HepG2 (cell line): ENCODE data around the gene USP20. TPM values are rescaled to one million over a fixed set of nuclear protein-coding genes. Genes with fewer than 3 reads are reported as not detected.
A peak's percentile ranks its signal among the peaks of the same experiment; 100 is the strongest.

Experiments
- ATAC-seq: fragments of 200-7000 bp; cut with Tn5 transposase; 3 replicates; pipeline ENCODE4 v1.9.1; 2020; ENCODE audit warnings: mild to moderate bottlenecking, moderate library complexity
- BruUV-seq: library from RNA; stranded (reverse); fragments of 400-500 nt; replicated peaks from 2 replicates; lab custom pipeline; 2021; lab: Mats Ljungman, UMichigan
- CTCF ChIA-PET: fragments of 300-600 bp; formaldehyde crosslinking; extraction: SDS; loops from one replicate; lab custom pipeline; 2021; ENCODE audit warnings: low total read pairs, inconsistent platforms, low intra/inter-chr PET ratio; lab: Yijun Ruan, JAX
- POLR2A ChIA-PET: fragments of 350-600 bp; sonication (Branson Sonifier 250); formaldehyde crosslinking; loops from one replicate; lab custom pipeline; 2020; ENCODE audit warnings: antibody characterized with exemption, inconsistent platforms; lab: Yijun Ruan, JAX
- DNase-seq: peaks from one replicate; pipeline ENCODE4 v3.0.0-alpha.2; 2015; ENCODE audit warnings: low spot score
- FAIRE-seq: peaks from 3 replicates; lab custom pipeline; 2011; peaks lifted over from hg19 to GRCh38; lab: Jason Lieb, UNC
- H2AFZ ChIP-seq: one replicate; pipeline ENCODE4 v1.6.1; 2011; ENCODE audit warnings: low read length, inconsistent platforms
- H3K27ac ChIP-seq: fragments of 300-600 bp; 3 replicates; pipeline ENCODE4 v1.8.0; 2011; ENCODE audit warnings: mixed run types, mild to moderate bottlenecking, mixed read lengths, low read length, inconsistent platforms; ENCODE audit not compliant: insufficient read depth; ENCODE audit errors: extremely low read length
- H3K27me3 ChIP-seq, 2 experiments: fragments of 200-600 bp in 1 of 2; 2 replicates in 1 of 2; 3 replicates in 1 of 2; pipeline versions ENCODE4 v1.6.0 to v1.8.0; 2011; ENCODE audit warnings: low read length in 2 of 2, mild to moderate bottlenecking in 2 of 2, moderate library complexity in 2 of 2, inconsistent platforms in 1 of 2; ENCODE audit not compliant: insufficient read depth in 2 of 2, control insufficient read depth in 1 of 2
- H3K36me3 ChIP-seq, 2 experiments: fragments of 200-600 bp in 1 of 2; replicated peaks in 1 of 2; 2 replicates in 1 of 2; 3 replicates in 1 of 2; pipeline versions ENCODE4 v1.5.1 to v1.8.0; 2011; ENCODE audit warnings: low read length in 2 of 2, inconsistent platforms in 1 of 2; ENCODE audit not compliant: insufficient read depth in 2 of 2, control insufficient read depth in 1 of 2
- H3K4me1 ChIP-seq: 2 replicates; pipeline ENCODE4 v1.5.1; 2012; ENCODE audit warnings: low read length, inconsistent platforms; ENCODE audit not compliant: insufficient read depth
- H3K4me2 ChIP-seq: 2 replicates; pipeline ENCODE4 v1.6.0; 2011; ENCODE audit warnings: low read depth, low read length, inconsistent platforms
- H3K4me3 ChIP-seq, 3 experiments: fragments of 200-600 bp in 1 of 3; sonication (generic), shearing (Covaris generic) in 1 of 3; replicated peaks in 1 of 3; 2 replicates each; pipeline ENCODE4 v1.5.1; 2011 to 2016; ENCODE audit warnings: low read length in 3 of 3, inconsistent platforms in 2 of 3, low read depth in 2 of 3, mild to moderate bottlenecking in 2 of 3, control low read depth in 1 of 3, mixed read lengths in 1 of 3; ENCODE audit not compliant: insufficient read depth in 1 of 3
- H3K79me2 ChIP-seq: one replicate; pipeline ENCODE4 v1.6.1; 2011; ENCODE audit warnings: low read length, inconsistent platforms; ENCODE audit not compliant: insufficient read depth
- H3K9ac ChIP-seq: 2 replicates; pipeline ENCODE4 v1.6.0; 2011; ENCODE audit warnings: mild to moderate bottlenecking, low read depth, low read length, inconsistent platforms; ENCODE audit not compliant: insufficient read depth
- H3K9me3 ChIP-seq: 2 replicates; pipeline ENCODE4 v1.5.1; 2012; ENCODE audit warnings: mild to moderate bottlenecking, low read length
- H4K20me1 ChIP-seq: 2 replicates; pipeline ENCODE4 v1.6.0; 2011; ENCODE audit warnings: inconsistent platforms, mild to moderate bottlenecking, low read length, moderate library complexity; ENCODE audit not compliant: insufficient read depth
- BORCS8-MEF2B ChIP-seq: sonication (generic); formaldehyde crosslinking; IDR thresholded peaks from 2 replicates; pipeline ENCODE4 v1.8.0; 2022; ENCODE audit warnings: mild to moderate bottlenecking, missing genetic modification reagents
- HMGA1 ChIP-seq: sonication (generic); formaldehyde crosslinking; conservative IDR thresholded peaks from 2 replicates; pipeline ENCODE4 v1.4.0; 2020; ENCODE audit warnings: missing genetic modification reagents
- ISL2 ChIP-seq: sonication (generic); formaldehyde crosslinking; IDR thresholded peaks from 2 replicates; pipeline ENCODE4 v1.5.0; 2020; ENCODE audit warnings: missing genetic modification reagents
- ZFP36L1 ChIP-seq: sonication (generic); formaldehyde crosslinking; IDR thresholded peaks from 2 replicates; pipeline ENCODE4 v1.8.0; 2022; ENCODE audit warnings: mild to moderate bottlenecking, missing genetic modification reagents, moderate library complexity
- ZNF12 ChIP-seq: sonication (generic); formaldehyde crosslinking; IDR thresholded peaks from 2 replicates; pipeline ENCODE4 v1.5.0; 2020; ENCODE audit warnings: missing genetic modification reagents
- ZNF7 ChIP-seq: IDR thresholded peaks from 2 replicates; pipeline ENCODE4 v1.6.1; 2016; ENCODE audit warnings: missing biosample characterization, missing genetic modification reagents
- WGBS: methylation state at CpG from one replicate; pipeline ENCODE4 v1.1.6; 2017; ENCODE audit warnings: low lambda C conversion rate; 5-methylcytosine and 5-hydroxymethylcytosine counted together
- in situ Hi-C: cut with HindIII; loops from 2 replicates; pipeline ENCODE4 v1.10.0; 2017; ENCODE audit warnings: low pct_unique_long_range_greater_than_20kb; ENCODE audit not compliant: extremely low pct_ligation_motif_present
- intact Hi-C: fragments of 100-400 bp; cut with micrococcal nuclease; formaldehyde crosslinking; loops from one replicate; pipeline ENCODE4 v1.10.0; 2022; ENCODE audit not compliant: unreplicated experiment
- polyA plus RNA-seq, 8 experiments: library from polyadenylated mRNA; depleted of rRNA in 3 of 8; stranded (reverse) in 7 of 8; unstranded in 1 of 8; fragments of >200 nt; fragmentation: Illumina TruSeq in 4 of 8; extraction: Trizol in 4 of 8; gene quantifications; 2 replicates each; pipeline versions ENCODE4 v1.2.1 to v1.2.3, GENCODE V29; 2011 to 2016; ENCODE audit warnings: low read depth in 4 of 8, missing spikeins in 1 of 8, mixed read lengths in 1 of 8; ENCODE audit not compliant: insufficient read depth in 1 of 8
- total RNA-seq, 5 experiments: library from RNA; depleted of rRNA; stranded (reverse); fragments of >200 nt; fragmentation: Illumina TruSeq; extraction: Trizol; gene quantifications; 2 replicates each; pipeline ENCODE4 v1.2.3, GENCODE V29; 2016; ENCODE audit warnings: low read depth in 1 of 5
- TF ChIP-seq, protein P1 (sequence below): sonication (generic); formaldehyde crosslinking; IDR thresholded peaks from one replicate; pipeline ENCODE4 v1.5.1; 2020; ENCODE audit warnings: mild to moderate bottlenecking, missing genetic modification reagents; ENCODE audit errors: not compliant biosample characterization

Gene USP20
- total and polyA plus RNA-seq, 2 of the 13 experiments (the other 11 are each of a cell fraction or from before 2014, with no cell fraction given): 4.4 to 5.9 TPM

DNA sequence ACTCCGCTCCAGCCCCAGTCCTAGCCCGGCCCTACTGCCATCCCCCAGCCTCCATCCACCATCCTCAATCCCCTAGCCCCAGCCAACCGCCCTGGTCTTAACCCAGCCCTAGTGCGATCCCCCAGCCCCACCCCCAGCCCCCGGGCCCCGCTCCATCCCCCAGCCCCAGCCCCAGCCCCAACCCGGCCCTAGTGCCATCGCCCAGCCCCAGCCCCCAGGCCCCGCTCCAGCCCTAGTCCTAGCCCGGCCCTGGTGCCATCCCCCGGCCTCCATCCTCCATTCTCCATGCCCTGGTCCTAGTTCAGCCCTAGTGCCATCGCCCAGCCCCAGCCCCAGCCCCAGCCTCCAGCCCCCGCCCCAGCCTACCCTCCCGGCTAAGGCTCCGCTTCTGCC, 11.7 kb upstream of the USP20 start:
- no peaks in the 10 kb centered on the region for H3K27me3 ChIP-seq
- peak overlapping the region; percentile 72 for H3K27ac ChIP-seq
- CTCF ChIA-PET: no interaction called here
- H3K4me3 ChIP-seq: peak overlapping the region; percentile 78 to 90 (median 83)
- peak overlapping the region; percentile 85 for H3K9ac ChIP-seq
- H3K4me1 ChIP-seq: peaks cover 7% of the 10 kb centered on the region
- peaks cover 5 to 24% of the 10 kb centered on the region in 2 experiments; a peak in 4 of 5 replicates for H3K36me3 ChIP-seq
- H2AFZ ChIP-seq: no peak overlapping the region
- intact Hi-C loops: no loop called here
- H3K9me3 ChIP-seq: no peaks in the 10 kb centered on the region
- POLR2A ChIA-PET: interaction anchor here (1.0 to 2.0 kb wide), 3 partner anchors 10 to 12 kb away, joined by 5 to 11 read pairs (median 6); no protein-coding TSS in a partner anchor
- BruUV-seq: no TSS peak
- FAIRE-seq: no peak
- peak overlapping the region; percentile 36; the same call in 1 of the 2 replicates for H3K4me2 ChIP-seq
- in situ Hi-C loops: no loop called here
- TF ChIP-seq ZNF7 (CRISPR knock-in tag) (no peak), ZNF12 (CRISPR knock-in tag) (no peak), ISL2 (no peak), ZFP36L1 (CRISPR knock-in tag) (no peak), HMGA1 (CRISPR knock-in tag) (no peak), BORCS8-MEF2B (CRISPR knock-in tag) (no peak)
- TF ChIP-seq, protein P1, sequence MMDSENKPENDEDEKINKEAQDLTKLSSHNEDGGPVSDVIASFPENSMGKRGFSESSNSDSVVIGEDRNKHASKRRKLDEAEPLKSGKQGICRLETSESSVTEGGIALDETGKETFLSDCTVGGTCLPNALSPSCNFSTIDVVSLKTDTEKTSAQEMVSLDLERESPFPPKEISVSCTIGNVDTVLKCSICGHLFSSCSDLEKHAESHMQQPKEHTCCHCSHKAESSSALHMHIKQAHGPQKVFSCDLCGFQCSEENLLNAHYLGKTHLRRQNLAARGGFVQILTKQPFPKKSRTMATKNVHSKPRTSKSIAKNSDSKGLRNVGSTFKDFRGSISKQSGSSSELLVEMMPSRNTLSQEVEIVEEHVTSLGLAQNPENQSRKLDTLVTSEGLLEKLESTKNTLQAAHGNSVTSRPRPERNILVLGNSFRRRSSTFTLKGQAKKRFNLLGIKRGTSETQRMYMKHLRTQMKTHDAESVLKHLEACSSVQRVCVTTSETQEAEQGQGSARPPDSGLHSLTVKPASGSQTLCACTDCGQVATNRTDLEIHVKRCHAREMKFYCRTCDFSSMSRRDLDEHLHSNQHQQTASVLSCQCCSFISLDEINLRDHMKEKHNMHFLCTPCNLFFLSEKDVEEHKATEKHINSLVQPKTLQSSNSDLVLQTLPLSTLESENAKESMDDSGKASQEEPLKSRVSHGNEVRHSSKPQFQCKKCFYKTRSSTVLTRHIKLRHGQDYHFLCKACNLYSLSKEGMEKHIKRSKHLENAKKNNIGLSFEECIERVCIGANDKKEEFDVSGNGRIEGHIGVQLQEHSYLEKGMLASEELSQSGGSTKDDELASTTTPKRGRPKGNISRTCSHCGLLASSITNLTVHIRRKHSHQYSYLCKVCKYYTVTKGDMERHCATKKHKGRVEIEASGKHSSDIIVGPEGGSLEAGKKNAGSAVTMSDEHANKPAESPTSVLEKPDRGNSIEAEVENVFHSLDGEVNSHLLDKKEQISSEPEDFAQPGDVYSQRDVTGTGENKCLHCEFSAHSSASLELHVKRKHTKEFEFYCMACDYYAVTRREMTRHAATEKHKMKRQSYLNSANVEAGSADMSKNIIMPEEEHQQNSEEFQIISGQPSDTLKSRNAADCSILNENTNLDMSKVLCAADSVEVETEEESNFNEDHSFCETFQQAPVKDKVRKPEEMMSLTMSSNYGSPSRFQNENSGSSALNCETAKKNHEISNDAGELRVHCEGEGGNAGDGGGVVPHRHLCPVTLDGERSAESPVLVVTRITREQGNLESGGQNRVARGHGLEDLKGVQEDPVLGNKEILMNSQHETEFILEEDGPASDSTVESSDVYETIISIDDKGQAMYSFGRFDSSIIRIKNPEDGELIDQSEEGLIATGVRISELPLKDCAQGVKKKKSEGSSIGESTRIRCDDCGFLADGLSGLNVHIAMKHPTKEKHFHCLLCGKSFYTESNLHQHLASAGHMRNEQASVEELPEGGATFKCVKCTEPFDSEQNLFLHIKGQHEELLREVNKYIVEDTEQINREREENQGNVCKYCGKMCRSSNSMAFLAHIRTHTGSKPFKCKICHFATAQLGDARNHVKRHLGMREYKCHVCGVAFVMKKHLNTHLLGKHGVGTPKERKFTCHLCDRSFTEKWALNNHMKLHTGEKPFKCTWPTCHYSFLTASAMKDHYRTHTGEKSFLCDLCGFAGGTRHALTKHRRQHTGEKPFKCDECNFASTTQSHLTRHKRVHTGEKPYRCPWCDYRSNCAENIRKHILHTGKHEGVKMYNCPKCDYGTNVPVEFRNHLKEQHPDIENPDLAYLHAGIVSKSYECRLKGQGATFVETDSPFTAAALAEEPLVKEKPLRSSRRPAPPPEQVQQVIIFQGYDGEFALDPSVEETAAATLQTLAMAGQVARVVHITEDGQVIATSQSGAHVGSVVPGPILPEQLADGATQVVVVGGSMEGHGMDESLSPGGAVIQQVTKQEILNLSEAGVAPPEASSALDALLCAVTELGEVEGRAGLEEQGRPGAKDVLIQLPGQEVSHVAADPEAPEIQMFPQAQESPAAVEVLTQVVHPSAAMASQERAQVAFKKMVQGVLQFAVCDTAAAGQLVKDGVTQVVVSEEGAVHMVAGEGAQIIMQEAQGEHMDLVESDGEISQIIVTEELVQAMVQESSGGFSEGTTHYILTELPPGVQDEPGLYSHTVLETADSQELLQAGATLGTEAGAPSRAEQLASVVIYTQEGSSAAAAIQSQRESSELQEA (CRISPR knock-in tag): no peak
- TF ChIP-seq, all 625 proteins: peak for 0
- DNase-seq (no peak), ATAC-seq (peak; percentile 51)
- 0% methylated on average over 3 of the region's 15 CpGs for WGBS
- H3K79me2 ChIP-seq: peaks cover 9% of the 10 kb centered on the region
- no peaks in the 10 kb centered on the region for H4K20me1 ChIP-seq
